A549 (cell line): ENCODE data around the gene ATG2A. TPM values are rescaled to one million over a fixed set of nuclear protein-coding genes. Genes with fewer than 3 reads are reported as not detected.
A peak's percentile ranks its signal among the peaks of the same experiment; 100 is the strongest.

Source experiments
- ATAC-seq, 2 experiments: fragments of 200-7000 bp in 1 of 2; fragments of >200 bp in 1 of 2; cut with Nextera tagmentation in 1 of 2; cut with Tn5 transposase in 1 of 2; 3 replicates each; pipeline versions ENCODE4 v1.8.0 to v1.9.1; 2018 to 2020; ENCODE audit warnings: mild to moderate bottlenecking in 1 of 2, moderate library complexity in 1 of 2
- CTCF ChIA-PET: fragments of 300-600 bp; sonication (Branson Sonifier 250); formaldehyde crosslinking; extraction: SDS; loops from one replicate; lab custom pipeline; 2021; ENCODE audit warnings: antibody characterized with exemption, inconsistent platforms; lab: Yijun Ruan, JAX
- POLR2A ChIA-PET: fragments of 350-600 bp; formaldehyde crosslinking; extraction: SDS; loops from one replicate; lab custom pipeline; 2021; ENCODE audit warnings: antibody characterized with exemption, inconsistent platforms; lab: Yijun Ruan, JAX
- DNase-seq, 2 experiments: peaks; one replicate each; pipeline versions ENCODE4 v3.0.0 to v3.0.0-alpha.2; 2011 to 2016; ENCODE audit warnings: low read depth in 1 of 2, low spot score in 1 of 2
- FAIRE-seq: peaks from 2 replicates; lab custom pipeline; 2011; peaks lifted over from hg19 to GRCh38; lab: Jason Lieb, UNC
- H3K27ac ChIP-seq, 2 experiments: fragments of >200 bp; sonication (Bioruptor Twin); formaldehyde crosslinking; 3 replicates each; pipeline ENCODE4 v1.5.1; 2016 to 2017
- H3K4me1 ChIP-seq: fragments of >200 bp; sonication (Bioruptor Twin); formaldehyde crosslinking; 3 replicates; pipeline ENCODE4 v1.6.1; 2016
- H3K4me2 ChIP-seq: fragments of >200 bp; sonication (Bioruptor Twin); formaldehyde crosslinking; 3 replicates; pipeline ENCODE4 v1.6.1; 2016
- H3K4me3 ChIP-seq: fragments of >200 bp; sonication (Bioruptor Twin); formaldehyde crosslinking; 3 replicates; pipeline ENCODE4 v1.5.1; 2016
- H3K9me3 ChIP-seq: fragments of >200 bp; sonication (Bioruptor Twin); formaldehyde crosslinking; 3 replicates; pipeline ENCODE4 v1.6.1; 2016
- ESRRA ChIP-seq: fragments of 150-350 bp; IDR thresholded peaks from 2 replicates; pipeline ENCODE4 v1.6.1; 2014; ENCODE audit warnings: mild to moderate bottlenecking, low read length, borderline replicate concordance
- HEYL ChIP-seq: fragments of 250-450 bp; sonication (Bioruptor Pico); IDR thresholded peaks from 2 replicates; pipeline ENCODE4 v1.8.0; 2021; ENCODE audit warnings: mild to moderate bottlenecking, moderate library complexity
- HMGXB4 ChIP-seq: fragments of 250-450 bp; sonication (Bioruptor Pico); IDR thresholded peaks from 2 replicates; pipeline ENCODE4 v1.5.0; 2021; ENCODE audit warnings: mild to moderate bottlenecking, moderate library complexity, borderline replicate concordance
- HOXA7 ChIP-seq: fragments of 250-450 bp; sonication (Bioruptor Pico); IDR thresholded peaks from 2 replicates; pipeline ENCODE4 v1.5.0; 2020; ENCODE audit warnings: mild to moderate bottlenecking, moderate library complexity
- HOXB13 ChIP-seq: fragments of 250-450 bp; sonication (Bioruptor Pico); IDR thresholded peaks from 2 replicates; pipeline ENCODE4 v1.5.0; 2020; ENCODE audit warnings: low read depth, mild to moderate bottlenecking, moderate library complexity
- JUN ChIP-seq, 2 experiments: fragments of >200 bp; sonication (Bioruptor Twin); formaldehyde crosslinking; IDR thresholded peaks; 2 replicates in 1 of 2; 3 replicates in 1 of 2; pipeline ENCODE4 v1.6.1; 2016 to 2017
- JUNB ChIP-seq: fragments of >200 bp; sonication (Bioruptor Twin); formaldehyde crosslinking; IDR thresholded peaks from 2 replicates; pipeline ENCODE4 v1.6.1; 2016
- MYC ChIP-seq: IDR thresholded peaks from 2 replicates; pipeline ENCODE4 v1.6.1; 2012; ENCODE audit warnings: mild to moderate bottlenecking, inconsistent platforms, low read length, improper control_type of control experiment, borderline replicate concordance
- RARB ChIP-seq: fragments of 250-450 bp; sonication (Bioruptor Pico); IDR thresholded peaks from 2 replicates; pipeline ENCODE4 v1.8.0; 2021; ENCODE audit warnings: mild to moderate bottlenecking, moderate library complexity
- RCOR1 ChIP-seq: fragments of 150-350 bp; IDR thresholded peaks from 2 replicates; pipeline ENCODE4 v1.6.1; 2014; ENCODE audit warnings: antibody characterized with exemption, low read length, low read depth
- RFX5 ChIP-seq: fragments of 450-650 bp; IDR thresholded peaks from 2 replicates; pipeline ENCODE4 v1.7.1; 2014; ENCODE audit warnings: antibody characterized with exemption, mild to moderate bottlenecking, moderate library complexity
- TFCP2L1 ChIP-seq: fragments of 250-450 bp; sonication (Bioruptor Pico); IDR thresholded peaks from 2 replicates; pipeline ENCODE4 v1.5.0; 2021; ENCODE audit warnings: mild to moderate bottlenecking
- ZFP36 ChIP-seq: fragments of 450-650 bp; IDR thresholded peaks from 2 replicates; pipeline ENCODE4 v1.6.1; 2014; ENCODE audit warnings: borderline replicate concordance; ENCODE audit not compliant: partially characterized antibody
- ZNF302 ChIP-seq: fragments of 250-450 bp; sonication (Bioruptor Pico); IDR thresholded peaks from 2 replicates; pipeline ENCODE4 v1.9.0; 2021; ENCODE audit warnings: inconsistent platforms, mild to moderate bottlenecking, moderate library complexity
- ZSCAN20 ChIP-seq: fragments of 250-450 bp; sonication (Bioruptor Pico); IDR thresholded peaks from 2 replicates; pipeline ENCODE4 v1.8.0; 2022; ENCODE audit warnings: mild to moderate bottlenecking, moderate library complexity
- WGBS: methylation state at CpG from one replicate; pipeline ENCODE4 v1.1.6; 2017; ENCODE audit errors: missing lambda C conversion rate; 5-methylcytosine and 5-hydroxymethylcytosine counted together
- polyA plus RNA-seq, 4 experiments: library from polyadenylated mRNA; depleted of rRNA in 3 of 4; stranded (reverse); fragments of >200 nt; fragmentation: RNase III in 1 of 4; extraction: RNeasy Plus Mini Kit Qiagen cat#74134 plus additional on column Dnase treatment in 1 of 4; gene quantifications; 2 replicates in 3 of 4; 3 replicates in 1 of 4; pipeline ENCODE4 v1.2.3, GENCODE V29; 2011 to 2017
- TF ChIP-seq, protein P1 (sequence below): IDR thresholded peaks from 2 replicates; pipeline ENCODE4 v1.6.1; 2012; ENCODE audit warnings: low read depth, borderline replicate concordance
- TF ChIP-seq, protein P2 (sequence below): fragments of >200 bp; sonication (Bioruptor Twin); formaldehyde crosslinking; IDR thresholded peaks from 3 replicates; pipeline ENCODE4 v1.5.1; 2016
- TF ChIP-seq, protein P3 (sequence below): fragments of >200 bp; sonication (Bioruptor Twin); formaldehyde crosslinking; IDR thresholded peaks from 3 replicates; pipeline ENCODE4 v1.6.1; 2016

ATG2A gene
- polyA plus RNA-seq, 2 of the 4 experiments (the other 2 are of a cell fraction): 3.1 to 13.4 TPM

DNA sequence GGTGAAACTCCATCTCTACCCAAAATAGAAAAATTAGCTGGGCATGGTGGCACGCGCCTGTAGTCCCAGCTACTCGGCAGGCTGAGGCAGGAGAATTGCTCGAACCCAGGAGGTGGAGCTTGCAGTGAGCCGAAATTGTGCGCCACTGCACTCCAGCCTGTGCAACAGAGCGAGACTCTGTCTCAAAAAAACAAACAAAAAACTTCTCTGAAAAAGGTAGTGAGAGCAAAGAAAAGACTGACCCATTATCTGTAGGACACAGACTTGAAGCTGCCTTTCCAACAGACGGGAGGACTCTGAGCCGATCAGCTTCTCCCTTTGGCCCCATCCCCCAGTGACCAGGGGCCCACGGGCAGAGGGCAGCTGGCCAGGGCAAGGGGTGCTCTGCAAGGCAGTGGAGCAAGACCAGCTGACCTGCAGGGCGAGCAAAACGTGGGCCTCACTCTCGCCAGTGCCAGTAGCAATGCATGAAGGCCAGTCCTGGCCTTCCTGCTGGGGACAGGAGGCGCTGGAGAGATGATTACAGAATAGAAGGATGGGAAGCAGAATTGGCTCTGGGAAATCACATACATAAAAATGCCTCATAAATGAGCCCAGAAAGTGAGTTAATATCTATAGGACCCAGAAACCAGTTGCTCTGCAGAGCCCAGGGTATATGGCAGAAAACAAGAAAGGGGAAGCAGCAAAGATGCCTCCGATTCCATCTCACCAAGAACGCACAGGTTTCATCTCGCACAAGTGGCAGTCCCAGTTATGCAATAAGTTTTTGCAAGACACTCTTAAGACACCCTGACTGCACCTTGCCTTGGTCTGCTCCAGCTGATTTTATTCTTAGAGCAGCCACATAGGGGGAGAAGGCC lies 41.4 kb downstream of the ATG2A start:
- H3K4me2 ChIP-seq: peak overlapping the region; percentile 95
- no peak overlapping the region for H3K4me3 ChIP-seq
- ChIA-PET CTCF (interaction anchor here (0.8 to 31.5 kb wide), 7 partner anchors 16 to 205 kb away, joined by 3 to 1607 read pairs (median 4); partner anchors contain the start of genes ARL2, BATF2, CDC42BPG and SNX15), POLR2A (interaction anchor here (4.4 kb wide), 1 partner anchor 20 kb away, joined by 27 read pairs; no protein-coding TSS in a partner anchor)
- ATAC-seq (no peak), DNase-seq (no peak)
- peak overlapping the region in 1 of 2 experiments; percentile 92; a peak in 3 of 6 replicates for H3K27ac ChIP-seq
- TF ChIP-seq RCOR1 (no peak), TFCP2L1 (CRISPR knock-in tag) (no peak), RFX5 (no peak), HEYL (CRISPR knock-in tag) (no peak), JUN (IDR thresholded peaks at IDR 0.05) (no peak), HOXB13 (no peak), ZNF302 (CRISPR knock-in tag) (no peak), JUNB (no peak), ESRRA (no peak)
- TF ChIP-seq, protein P1, sequence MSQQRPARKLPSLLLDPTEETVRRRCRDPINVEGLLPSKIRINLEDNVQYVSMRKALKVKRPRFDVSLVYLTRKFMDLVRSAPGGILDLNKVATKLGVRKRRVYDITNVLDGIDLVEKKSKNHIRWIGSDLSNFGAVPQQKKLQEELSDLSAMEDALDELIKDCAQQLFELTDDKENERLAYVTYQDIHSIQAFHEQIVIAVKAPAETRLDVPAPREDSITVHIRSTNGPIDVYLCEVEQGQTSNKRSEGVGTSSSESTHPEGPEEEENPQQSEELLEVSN: no peak
- TF ChIP-seq, protein P2, sequence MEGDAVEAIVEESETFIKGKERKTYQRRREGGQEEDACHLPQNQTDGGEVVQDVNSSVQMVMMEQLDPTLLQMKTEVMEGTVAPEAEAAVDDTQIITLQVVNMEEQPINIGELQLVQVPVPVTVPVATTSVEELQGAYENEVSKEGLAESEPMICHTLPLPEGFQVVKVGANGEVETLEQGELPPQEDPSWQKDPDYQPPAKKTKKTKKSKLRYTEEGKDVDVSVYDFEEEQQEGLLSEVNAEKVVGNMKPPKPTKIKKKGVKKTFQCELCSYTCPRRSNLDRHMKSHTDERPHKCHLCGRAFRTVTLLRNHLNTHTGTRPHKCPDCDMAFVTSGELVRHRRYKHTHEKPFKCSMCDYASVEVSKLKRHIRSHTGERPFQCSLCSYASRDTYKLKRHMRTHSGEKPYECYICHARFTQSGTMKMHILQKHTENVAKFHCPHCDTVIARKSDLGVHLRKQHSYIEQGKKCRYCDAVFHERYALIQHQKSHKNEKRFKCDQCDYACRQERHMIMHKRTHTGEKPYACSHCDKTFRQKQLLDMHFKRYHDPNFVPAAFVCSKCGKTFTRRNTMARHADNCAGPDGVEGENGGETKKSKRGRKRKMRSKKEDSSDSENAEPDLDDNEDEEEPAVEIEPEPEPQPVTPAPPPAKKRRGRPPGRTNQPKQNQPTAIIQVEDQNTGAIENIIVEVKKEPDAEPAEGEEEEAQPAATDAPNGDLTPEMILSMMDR: no peak
- TF ChIP-seq, protein P3, sequence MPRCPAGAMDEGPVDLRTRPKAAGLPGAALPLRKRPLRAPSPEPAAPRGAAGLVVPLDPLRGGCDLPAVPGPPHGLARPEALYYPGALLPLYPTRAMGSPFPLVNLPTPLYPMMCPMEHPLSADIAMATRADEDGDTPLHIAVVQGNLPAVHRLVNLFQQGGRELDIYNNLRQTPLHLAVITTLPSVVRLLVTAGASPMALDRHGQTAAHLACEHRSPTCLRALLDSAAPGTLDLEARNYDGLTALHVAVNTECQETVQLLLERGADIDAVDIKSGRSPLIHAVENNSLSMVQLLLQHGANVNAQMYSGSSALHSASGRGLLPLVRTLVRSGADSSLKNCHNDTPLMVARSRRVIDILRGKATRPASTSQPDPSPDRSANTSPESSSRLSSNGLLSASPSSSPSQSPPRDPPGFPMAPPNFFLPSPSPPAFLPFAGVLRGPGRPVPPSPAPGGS: no peak
- TF ChIP-seq, all 56 proteins: peak for 0
- WGBS: 85% methylated on average over 17 of the region's 17 CpGs
- FAIRE-seq: no peak
- H3K9me3 ChIP-seq: no peaks in the 10 kb centered on the region
- H3K4me1 ChIP-seq: peaks cover 52% of the 10 kb centered on the region

DNA sequence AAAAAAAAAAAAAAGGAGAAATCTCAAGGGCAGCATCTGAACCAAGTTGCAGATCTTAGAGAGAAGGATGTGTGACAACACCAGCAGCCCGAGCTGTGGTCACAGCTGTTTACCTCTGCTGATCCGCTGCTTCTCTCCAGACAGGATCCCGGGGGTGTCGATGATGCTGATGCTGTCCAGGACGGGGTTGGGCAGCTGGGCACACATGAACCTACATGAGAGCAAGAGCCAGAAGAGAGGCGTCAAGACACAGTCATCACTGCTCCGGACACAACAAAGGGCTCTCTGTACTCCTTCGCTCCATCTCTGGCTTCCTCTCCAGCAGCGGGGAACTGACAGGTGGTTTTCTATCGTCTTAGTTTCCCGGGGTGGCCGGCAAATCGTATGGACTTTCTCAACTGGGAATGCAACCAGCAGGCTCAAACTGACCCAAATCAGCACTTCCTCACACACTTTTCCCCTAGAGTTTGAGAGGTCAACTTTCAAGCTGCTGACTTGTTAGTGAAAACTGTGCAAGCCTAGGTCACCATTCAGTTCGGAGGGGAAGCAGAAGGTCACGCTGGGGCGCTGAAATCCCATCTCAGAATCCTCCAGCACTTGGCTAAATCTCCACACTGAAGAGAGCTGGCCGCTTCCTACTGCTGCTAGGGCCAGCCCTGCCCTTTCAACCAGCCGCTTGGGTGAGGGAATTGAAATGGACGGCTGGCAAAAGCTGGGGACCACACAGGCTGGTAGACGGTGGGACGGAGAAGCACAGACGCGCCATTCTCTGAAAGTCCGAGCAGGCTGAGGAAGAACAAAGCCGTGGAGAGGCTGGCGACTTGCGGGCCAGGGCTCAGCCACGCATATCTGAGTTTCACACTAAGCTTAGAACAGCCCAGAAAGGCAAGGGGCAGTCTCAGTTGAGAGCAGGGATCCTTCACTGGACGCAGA lies 42.4 kb downstream of the ATG2A start:
- Histone ChIP-seq H3K9me3 (no peaks in the 10 kb centered on the region), H3K4me1 (peaks cover 59% of the 10 kb centered on the region), H3K4me2 (no peak overlapping the region), H3K27ac (no peak overlapping the region), H3K4me3 (no peak overlapping the region)
- CTCF ChIA-PET: interaction anchor here (0.8 to 31.5 kb wide), 6 partner anchors 17 to 206 kb away, joined by 3 to 1607 read pairs (median 7); partner anchors contain the start of genes ARL2, BATF2 and CDC42BPG
- WGBS: 94% methylated on average over 29 of the region's 29 CpGs
- ATAC-seq: no peak
- TF ChIP-seq MYC (no peak), ZFP36 (no peak), RARB (CRISPR knock-in tag) (no peak), HMGXB4 (no peak), HOXA7 (CRISPR knock-in tag) (no peak), ZSCAN20 (CRISPR knock-in tag) (no peak)
- TF ChIP-seq, protein P1: no peak
- POLR2A ChIA-PET: no interaction called here
- no peak for FAIRE-seq
- DNase-seq: no peak
